HG03432 (cell line): ENCODE data around the gene DENND5B.
"Not testable (repeated sequence)": the region's sequence is repeated elsewhere in the genome, so short reads cannot be mapped to it uniquely, and the experiment has no call there.

Source experiments
- ATAC-seq: cut with Tn5 transposase; IDR thresholded peaks from one replicate; pipeline ENCODE4 v1.9.1; 2021; ENCODE audit warnings: mild to moderate bottlenecking, moderate library complexity; ENCODE audit not compliant: unreplicated experiment

Gene DENND5B

GRCh38 chr12:31560516-31560915, 30.4 kb downstream of the DENND5B start:
- no peak for ATAC-seq

GRCh38 chr12:31558521-31558920, 32.4 kb downstream of the DENND5B start:
- ATAC-seq: no peak

GRCh38 chr12:31557707-31558106, 33.2 kb downstream of the DENND5B start:
- no peak for ATAC-seq

GRCh38 chr12:31555466-31555865, 35.5 kb downstream of the DENND5B start:
- ATAC-seq: not testable (repeated sequence)

GRCh38 chr12:31550590-31550989, 40.3 kb downstream of the DENND5B start:
- not testable (repeated sequence) for ATAC-seq

- no peak for ATAC-seq
Observed at GRCh38 chr12:31536672-31537071, 54.3 kb downstream of the DENND5B start.

- ATAC-seq: no peak
Observed at GRCh38 chr12:31533470-31533869, 57.5 kb downstream of the DENND5B start.

- ATAC-seq: no peak
Observed at GRCh38 chr12:31531893-31532292, 59.0 kb downstream of the DENND5B start.

GRCh38 chr12:31528095-31528494, 62.8 kb downstream of the DENND5B start:
- ATAC-seq: no peak

GRCh38 chr12:31527083-31527482, 63.9 kb downstream of the DENND5B start:
- no peak for ATAC-seq

- no peak for ATAC-seq
Observed at GRCh38 chr12:31526158-31526546, 64.8 kb downstream of the DENND5B start.

- ATAC-seq: no peak
Observed at GRCh38 chr12:31525496-31526157, 65.3 kb downstream of the DENND5B start.

- ATAC-seq: peak; percentile 94
Observed at GRCh38 chr12:31524791-31525495, 66.0 kb downstream of the DENND5B start.

GRCh38 chr12:31523306-31523705, 67.6 kb downstream of the DENND5B start:
- no peak for ATAC-seq

GRCh38 chr12:31522607-31523006, 68.3 kb downstream of the DENND5B start:
- no peak for ATAC-seq

- no peak for ATAC-seq
Observed at GRCh38 chr12:31521964-31522363, 69.0 kb downstream of the DENND5B start.

GRCh38 chr12:31519511-31519910, 71.4 kb downstream of the DENND5B start:
- no peak for ATAC-seq

- no peak for ATAC-seq
Observed at GRCh38 chr12:31518680-31519227, 72.2 kb downstream of the DENND5B start.

GRCh38 chr12:31517994-31518393, 72.9 kb downstream of the DENND5B start:
- ATAC-seq: no peak

GRCh38 chr12:31516702-31517101, 74.2 kb downstream of the DENND5B start:
- ATAC-seq: no peak

- no peak for ATAC-seq
Observed at GRCh38 chr12:31514912-31515311, 76.0 kb downstream of the DENND5B start.

GRCh38 chr12:31510034-31510433, 80.9 kb downstream of the DENND5B start:
- no peak for ATAC-seq
